HEK293T (cell line): ENCODE measurements around the gene PTPN2.

Experiments used
- BHLHE40 ChIP-seq: fragments of 450-650 bp; IDR thresholded peaks from 2 replicates; pipeline ENCODE4 v1.6.1; 2016; ENCODE audit warnings: mild to moderate bottlenecking, moderate library complexity, borderline replicate concordance
- ELF4 ChIP-seq: fragments of 450-650 bp; IDR thresholded peaks from 2 replicates; pipeline ENCODE4 v1.6.1; 2017; ENCODE audit warnings: antibody characterized with exemption
- FOXM1 ChIP-seq: fragments of 450-650 bp; IDR thresholded peaks from 2 replicates; pipeline ENCODE4 v1.6.1; 2017; ENCODE audit warnings: mild to moderate bottlenecking, borderline replicate concordance
- L3MBTL2 ChIP-seq: fragments of 450-650 bp; conservative IDR thresholded peaks from 2 replicates; pipeline ENCODE4 v1.6.1; 2016; ENCODE audit warnings: mild to moderate bottlenecking
- NFRKB ChIP-seq: fragments of 450-650 bp; IDR thresholded peaks from 2 replicates; pipeline ENCODE4 v1.6.1; 2016; ENCODE audit warnings: mild to moderate bottlenecking, moderate library complexity
- PKNOX1 ChIP-seq: fragments of 450-650 bp; IDR thresholded peaks from 2 replicates; pipeline ENCODE4 v1.6.1; 2016
- SP1 ChIP-seq: fragments of 450-650 bp; IDR thresholded peaks from 2 replicates; pipeline ENCODE4 v1.6.1; 2017
- ZNF384 ChIP-seq: fragments of 450-650 bp; IDR thresholded peaks from 2 replicates; pipeline ENCODE4 v1.6.1; 2016

- TF ChIP-seq ELF4 (no peak), FOXM1 (no peak), BHLHE40 (no peak), SP1 (no peak), ZNF384 (no peak), NFRKB (no peak), L3MBTL2 (no peak), PKNOX1 (no peak)
Measured at GRCh38 chr18:12844391-12844790, 39.6 kb downstream of the PTPN2 start.
